Measurements from ENCODE around the gene MYL7.

MYL7 gene

DNA sequence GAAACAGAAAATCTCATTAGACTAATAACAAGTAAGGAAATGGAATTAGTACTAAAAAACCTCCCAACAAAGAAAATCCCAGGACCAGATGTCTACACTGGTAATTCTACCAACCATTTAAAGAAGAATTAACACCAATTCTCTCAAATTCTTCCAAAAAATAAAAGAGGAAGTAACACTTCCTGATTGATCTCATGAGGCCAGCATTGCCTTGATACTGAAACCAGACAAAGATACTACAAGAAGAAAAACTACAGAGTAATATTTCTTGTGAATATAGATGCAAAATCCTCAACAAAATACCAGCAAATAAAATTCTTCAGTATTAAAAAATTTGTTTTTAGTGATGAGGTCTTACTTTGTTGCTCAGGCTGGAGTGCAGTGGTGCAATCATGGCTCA, 26.8 kb upstream of the MYL7 start:
- no peak for DNase-seq

GRCh38 chr7:44163591-44163990, 22.5 kb upstream of the MYL7 start:
- no peak for DNase-seq

- no peak for DNase-seq
These were observed 21.8 kb upstream of the MYL7 start for GRCh38 chr7:44162785-44163395.

DNA sequence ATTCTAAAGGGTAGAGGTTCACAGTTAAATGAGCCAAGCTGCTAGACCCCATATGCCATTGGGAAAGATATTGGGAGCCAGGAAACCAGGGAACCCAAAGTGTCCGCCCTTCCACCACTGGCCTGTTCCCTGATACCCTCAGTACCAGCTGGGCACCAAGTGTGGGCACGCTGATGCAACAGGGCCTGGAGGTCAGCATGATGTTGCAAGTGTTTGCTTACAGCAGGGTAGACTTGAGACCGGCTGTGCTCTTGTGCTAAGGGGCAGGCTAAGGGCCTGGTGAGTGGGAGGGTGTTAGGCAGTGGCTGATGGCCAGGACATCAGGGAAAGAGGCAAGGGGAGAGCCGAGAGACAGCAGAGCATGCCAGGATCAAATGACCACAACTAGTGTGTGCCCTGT, 21.0 kb upstream of the MYL7 start:
- no peak for DNase-seq

- no peak for DNase-seq
These were observed 20.2 kb upstream of the MYL7 start for GRCh38 chr7:44161371-44161770.

GRCh38 chr7:44159824-44160630, 18.9 kb upstream of the MYL7 start:
- no peak for DNase-seq

GRCh38 chr7:44158873-44159631, 17.9 kb upstream of the MYL7 start:
- no peak for DNase-seq

- DNase-seq: no peak
These were observed 17.2 kb upstream of the MYL7 start for GRCh38 chr7:44158096-44158872.

DNA sequence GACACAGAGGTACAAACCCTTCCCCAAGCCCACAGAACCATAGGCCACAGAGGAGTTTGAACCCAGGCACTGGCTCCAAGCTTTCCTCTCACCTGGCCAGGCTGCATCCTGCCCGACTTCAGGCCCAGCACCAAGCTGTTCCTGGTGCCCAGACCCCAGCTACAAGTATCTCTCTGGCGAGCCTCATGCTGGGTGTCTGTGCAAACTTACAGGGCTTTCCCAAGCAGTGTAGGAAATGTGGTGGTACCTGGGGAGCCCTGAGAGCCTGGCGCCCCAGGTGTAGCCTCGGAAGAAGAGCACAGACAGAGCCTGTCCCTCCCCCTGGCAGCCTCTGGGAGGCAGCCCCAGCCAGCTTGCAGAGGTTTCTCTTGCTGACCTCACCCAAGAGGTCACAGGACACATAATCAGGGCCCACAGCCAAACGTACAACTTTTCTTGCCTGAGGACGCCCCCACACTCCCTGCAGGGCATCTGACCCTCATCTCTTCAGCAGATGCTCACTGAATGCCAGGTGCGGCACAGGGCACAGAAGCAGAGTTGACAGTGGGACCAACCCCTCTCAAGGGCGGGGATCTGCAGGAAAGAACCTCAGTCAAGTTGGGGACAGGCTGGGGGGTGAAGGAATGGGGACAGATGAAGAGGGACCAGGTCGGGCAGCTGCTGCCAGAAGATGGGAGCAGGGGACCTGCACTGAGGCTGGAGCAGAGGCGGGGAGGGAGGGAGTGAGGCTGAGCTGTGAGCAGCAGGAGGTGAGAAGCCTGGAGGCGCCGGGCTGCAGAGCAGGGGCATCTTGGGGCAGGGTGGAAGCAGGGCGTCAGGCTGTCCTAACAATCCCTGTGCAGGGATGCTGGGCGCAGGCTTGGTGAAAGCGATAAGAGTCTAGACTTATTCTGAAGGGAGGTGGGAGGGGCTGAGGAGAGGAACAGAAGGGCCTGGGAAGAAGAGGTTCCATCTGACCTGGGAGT, 16.3 kb upstream of the MYL7 start:
- no peak for DNase-seq

DNA sequence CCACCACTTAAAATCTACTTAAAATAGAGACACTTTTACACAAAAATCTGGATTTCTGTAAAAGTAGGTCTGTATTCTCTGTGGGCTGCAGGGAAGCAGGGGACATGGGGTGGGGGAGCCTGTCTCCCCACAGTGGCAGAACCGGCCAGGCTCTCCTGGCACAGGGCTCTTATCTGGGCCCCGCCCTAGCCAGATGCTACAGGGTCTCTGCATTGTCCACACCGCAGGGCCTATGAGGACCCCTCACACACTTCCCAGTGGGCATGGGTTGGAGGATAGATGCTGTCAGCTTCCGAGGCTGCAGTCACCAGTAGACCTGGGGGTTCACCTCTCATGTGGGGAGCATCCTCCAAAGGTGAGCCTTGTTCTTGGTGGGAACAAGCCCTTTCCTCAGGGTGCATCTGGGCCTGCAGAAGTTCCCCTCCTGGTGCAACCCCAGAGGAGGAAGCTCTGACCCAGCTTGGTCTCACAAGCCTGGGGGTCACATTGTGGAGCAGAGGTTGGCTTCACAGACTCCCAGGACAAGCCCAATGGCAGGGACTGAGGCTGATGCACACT, 15.4 kb upstream of the MYL7 start:
- DNase-seq: no peak

- no peak for DNase-seq
These were observed 14.4 kb upstream of the MYL7 start for GRCh38 chr7:44155191-44156185.

DNA sequence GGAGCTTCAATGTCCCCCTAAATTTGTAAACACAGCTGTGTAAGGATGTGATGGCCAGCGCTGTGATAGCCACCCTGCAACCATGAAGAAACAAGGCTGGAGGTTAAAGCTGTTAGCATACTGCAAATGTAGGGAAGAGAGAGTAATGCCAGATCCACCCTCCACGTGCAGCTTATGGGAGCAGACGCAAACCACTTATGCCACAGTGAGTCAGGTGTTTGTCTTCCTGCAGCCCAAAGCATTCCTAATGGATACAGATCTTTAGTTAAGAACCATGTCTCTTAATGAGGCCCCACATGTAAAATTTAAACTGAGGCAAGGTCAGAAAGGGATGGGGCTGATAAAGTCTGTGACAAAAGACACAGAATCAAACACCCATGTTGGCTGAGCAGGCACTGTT, 13.6 kb upstream of the MYL7 start:
- no peak for DNase-seq

DNA sequence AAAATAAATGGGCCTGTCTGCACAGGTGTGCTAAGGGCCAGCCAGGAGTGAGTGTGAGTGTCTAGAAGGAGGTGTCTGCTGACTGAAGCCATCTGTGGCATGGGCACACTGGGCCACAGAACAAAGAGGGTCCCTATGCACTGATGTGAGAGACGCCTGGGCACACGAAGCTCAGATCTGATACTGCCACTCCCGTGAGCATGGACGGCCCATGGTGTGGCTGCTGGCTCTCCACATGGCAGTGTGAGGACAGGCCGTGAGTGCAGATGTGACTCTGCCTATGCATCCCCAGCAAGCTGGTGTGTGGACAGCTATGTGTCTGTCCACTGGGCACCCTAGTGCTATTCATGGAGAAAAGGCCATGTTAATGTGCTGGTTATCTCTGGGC, 12.8 kb upstream of the MYL7 start:
- no peak for DNase-seq

DNA sequence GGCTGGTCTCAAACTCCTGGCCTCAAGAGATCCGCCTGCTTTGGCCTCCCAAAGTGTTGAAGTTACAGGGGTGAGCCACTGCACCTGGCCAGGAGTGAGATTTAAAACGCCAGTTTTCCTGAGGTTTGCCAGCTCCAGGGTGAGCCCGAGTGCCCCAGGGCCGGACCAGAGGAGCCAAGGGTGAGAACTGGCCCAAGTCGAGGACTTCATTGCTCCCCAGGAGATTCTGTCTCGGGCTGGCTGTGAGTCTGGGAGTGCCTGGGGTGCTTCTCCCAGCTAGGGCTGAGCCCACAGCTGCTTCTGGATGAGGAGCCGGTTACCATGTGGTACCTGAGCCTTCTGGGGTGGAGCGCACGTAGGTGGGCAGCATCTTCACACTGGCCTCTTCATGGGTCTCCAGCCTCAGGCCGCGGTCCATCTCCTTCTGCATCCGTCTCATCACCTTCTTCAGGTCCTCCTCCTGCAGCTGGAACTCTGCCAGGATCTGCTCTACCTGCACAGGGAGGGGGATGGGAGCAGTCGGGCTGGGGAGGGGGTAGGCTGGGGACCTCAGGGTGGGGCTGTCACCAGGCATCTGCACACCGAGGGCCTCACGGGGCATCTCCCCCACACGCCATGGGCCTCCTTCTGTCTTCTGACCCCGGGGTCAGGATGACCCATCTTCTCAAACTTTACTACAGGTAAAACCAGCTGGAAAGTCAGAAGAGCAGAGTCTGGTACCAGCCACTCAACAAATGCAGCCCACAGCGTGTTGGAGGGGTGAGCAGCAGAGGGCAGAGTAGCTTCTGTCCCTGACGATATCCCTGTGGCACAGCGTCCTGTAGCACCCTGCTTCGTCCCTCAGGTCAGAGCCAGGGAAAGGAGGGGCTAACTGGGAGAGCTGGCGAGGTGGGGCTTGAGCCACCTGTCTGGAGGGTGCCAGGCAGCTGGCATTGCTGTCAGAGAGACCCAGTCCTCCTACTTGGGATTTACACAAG, 12.1 kb upstream of the MYL7 start:
- no peak for DNase-seq

DNA sequence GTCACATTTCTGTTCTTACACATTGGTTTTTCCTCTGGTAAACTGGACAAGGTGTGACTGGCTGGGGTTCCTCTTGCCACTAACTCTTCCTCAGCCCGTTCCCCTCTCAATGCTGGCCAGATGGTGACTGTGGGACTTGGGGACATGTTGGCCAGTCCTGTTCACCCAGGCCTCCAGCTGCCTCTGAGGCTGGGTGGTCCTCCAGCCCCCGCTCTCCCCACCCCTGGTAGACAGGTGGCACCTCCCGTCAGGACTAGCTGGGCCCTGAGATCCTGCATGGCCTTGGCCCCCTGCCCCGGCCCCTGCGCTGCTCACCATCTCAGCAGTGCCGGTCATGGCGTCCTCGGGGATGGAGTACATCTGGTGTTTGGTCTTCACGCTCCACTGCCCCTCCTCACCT, 10.8 kb upstream of the MYL7 start:
- DNase-seq: no peak

GRCh38 chr7:44150966-44151941, 10.1 kb upstream of the MYL7 start:
- no peak for DNase-seq

DNA sequence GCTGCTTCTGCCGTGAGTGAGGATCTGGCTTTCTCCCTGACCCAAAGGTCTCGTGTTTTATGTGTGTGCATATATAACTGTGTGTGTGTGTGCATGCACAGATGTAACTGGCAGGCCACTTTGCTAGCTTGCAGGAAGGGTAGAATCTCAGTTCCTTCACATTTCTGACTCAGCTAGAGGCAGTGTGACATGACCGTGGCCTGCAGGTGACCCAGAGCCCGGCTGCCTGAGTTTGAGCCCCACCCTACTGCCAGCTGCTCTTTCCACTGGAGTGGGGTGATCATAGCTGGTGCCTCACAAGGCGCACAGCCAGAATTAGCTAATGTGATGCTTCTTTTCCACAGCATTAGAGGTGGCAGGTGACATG, 9.3 kb upstream of the MYL7 start:
- DNase-seq: no peak
